AG09309 (cell line): ENCODE measurements around the gene NCF4.

Source experiments
- DNase-seq: peaks from one replicate; pipeline ENCODE4 v3.0.0-alpha.2; 2010; ENCODE audit warnings: low read depth
- H3K4me3 ChIP-seq: 2 replicates; pipeline ENCODE4 v1.5.1; 2011; ENCODE audit warnings: mild to moderate bottlenecking, low read depth, low read length, moderate library complexity; ENCODE audit not compliant: control insufficient read depth
- TF ChIP-seq, protein P1 (sequence below): IDR thresholded peaks from 2 replicates; pipeline ENCODE4 v1.5.1; 2011; ENCODE audit warnings: mild to moderate bottlenecking, low read depth, low read length, inconsistent platforms; ENCODE audit not compliant: insufficient read depth, control insufficient read depth; ENCODE audit errors: missing control alignments

NCF4 gene

DNA sequence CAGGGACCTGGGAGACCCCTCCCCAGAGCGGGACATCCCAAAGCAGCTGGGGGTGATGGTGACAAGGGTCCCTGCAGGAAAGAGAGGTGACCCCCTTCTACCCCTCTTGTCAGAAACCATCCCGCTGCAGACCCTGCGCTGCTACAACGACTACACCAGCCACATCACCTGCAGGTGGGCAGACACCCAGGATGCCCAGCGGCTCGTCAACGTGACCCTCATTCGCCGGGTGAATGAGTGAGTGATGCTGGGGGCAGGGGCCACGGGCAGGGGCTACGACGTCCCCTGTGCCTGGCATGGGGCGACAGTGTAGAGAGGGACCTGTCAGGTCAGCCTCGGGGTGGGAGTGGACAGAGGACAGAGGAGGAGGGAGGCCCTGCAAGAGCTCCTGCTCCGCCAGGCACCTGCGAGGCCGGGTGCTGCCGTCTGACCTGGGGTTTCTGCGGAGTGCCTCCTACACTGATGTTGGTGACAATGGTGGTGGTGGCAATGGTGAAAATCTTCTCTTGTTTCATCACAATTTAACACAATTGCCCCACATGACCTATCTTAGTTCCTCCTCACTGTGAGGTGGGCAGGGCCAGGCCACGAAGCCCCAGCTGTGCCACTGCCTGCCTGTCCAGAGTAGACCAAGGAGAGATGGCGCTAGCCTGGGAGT lies 62.5 kb downstream of the NCF4 start:
- TF ChIP-seq, protein P1, sequence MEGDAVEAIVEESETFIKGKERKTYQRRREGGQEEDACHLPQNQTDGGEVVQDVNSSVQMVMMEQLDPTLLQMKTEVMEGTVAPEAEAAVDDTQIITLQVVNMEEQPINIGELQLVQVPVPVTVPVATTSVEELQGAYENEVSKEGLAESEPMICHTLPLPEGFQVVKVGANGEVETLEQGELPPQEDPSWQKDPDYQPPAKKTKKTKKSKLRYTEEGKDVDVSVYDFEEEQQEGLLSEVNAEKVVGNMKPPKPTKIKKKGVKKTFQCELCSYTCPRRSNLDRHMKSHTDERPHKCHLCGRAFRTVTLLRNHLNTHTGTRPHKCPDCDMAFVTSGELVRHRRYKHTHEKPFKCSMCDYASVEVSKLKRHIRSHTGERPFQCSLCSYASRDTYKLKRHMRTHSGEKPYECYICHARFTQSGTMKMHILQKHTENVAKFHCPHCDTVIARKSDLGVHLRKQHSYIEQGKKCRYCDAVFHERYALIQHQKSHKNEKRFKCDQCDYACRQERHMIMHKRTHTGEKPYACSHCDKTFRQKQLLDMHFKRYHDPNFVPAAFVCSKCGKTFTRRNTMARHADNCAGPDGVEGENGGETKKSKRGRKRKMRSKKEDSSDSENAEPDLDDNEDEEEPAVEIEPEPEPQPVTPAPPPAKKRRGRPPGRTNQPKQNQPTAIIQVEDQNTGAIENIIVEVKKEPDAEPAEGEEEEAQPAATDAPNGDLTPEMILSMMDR: no peak
- DNase-seq: no peak
- H3K4me3 ChIP-seq: no peak overlapping the region

DNA sequence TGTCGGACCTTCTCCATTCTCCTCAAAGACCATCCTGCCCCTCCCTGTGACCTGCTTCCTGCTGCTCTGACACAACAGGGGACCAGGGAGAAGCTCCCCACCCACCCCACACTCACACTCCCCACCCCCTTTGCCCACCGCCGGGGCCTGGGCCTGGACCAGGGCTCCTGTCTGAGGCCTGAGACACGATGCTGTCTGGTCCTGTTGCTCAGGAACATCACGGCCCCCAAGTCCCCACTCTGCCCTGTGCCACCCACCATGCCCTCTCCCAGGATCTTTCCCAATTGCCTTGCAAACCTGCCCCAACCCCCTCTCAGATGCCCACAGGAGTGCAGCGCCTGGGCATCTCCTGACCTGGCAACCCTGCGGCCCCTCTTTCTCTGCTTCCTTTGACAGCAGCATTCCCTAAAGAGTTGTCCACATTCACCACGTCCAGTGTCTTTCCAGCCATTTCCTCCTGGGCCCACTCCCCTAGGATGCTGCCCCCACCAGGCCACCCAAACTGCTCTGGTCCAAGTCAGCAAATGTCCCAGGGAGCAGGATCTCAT lies 63.4 kb downstream of the NCF4 start:
- TF ChIP-seq, protein P1: no peak
- no peak for DNase-seq
- H3K4me3 ChIP-seq: no peak overlapping the region

DNA sequence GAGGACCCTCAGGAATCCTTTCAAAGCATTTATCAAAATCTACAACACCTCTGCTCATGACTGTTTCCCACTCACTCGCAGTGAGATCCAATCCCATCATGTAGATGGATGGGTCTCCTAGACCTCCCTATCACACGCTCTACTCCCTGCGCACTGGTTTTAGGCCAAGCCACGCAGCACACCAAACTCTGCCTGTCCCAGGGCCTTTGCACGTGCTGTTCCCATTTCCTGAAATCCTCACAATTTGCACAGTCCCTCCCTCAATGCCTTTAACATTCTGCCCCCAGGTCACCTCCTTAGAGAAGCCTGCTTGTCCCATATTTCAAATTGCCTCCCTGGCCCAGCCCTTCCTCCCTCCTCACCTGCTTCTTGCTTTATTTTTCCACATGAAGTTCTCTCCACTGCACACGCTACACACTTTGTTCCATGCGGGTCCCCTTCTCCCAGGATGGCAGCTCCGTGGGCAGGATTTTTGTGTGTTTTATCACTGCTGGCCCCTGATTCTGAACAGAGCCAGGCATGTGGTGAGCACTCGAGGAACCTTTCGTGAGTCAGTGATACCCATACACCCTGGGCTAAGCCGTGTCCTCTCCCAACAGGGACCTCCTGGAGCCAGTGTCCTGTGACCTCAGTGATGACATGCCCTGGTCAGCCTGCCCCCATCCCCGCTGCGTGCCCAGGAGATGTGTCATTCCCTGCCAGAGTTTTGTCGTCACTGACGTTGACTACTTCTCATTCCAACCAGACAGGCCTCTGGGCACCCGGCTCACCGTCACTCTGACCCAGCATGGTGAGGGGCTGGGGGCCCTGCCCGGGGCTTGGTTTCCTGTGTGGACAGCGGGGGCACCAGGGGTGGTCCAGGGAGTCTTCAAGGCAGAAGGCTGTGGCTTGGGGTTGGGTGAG lies 64.8 kb downstream of the NCF4 start:
- H3K4me3 ChIP-seq: no peak overlapping the region
- TF ChIP-seq, protein P1: no peak
- DNase-seq: no peak

- TF ChIP-seq, protein P1: no peak
- no peak for DNase-seq
- no peak overlapping the region for H3K4me3 ChIP-seq
Observed at GRCh38 chr22:36926309-36926708, 65.5 kb downstream of the NCF4 start.

- no peak for DNase-seq
- TF ChIP-seq, protein P1: no peak
- H3K4me3 ChIP-seq: no peak overlapping the region
Observed at GRCh38 chr22:36926721-36927435, 66.1 kb downstream of the NCF4 start.
